AG10803 (cell line): ENCODE results near the gene RHCG.
"Not testable (repeated sequence)": the region's sequence is repeated elsewhere in the genome, so short reads cannot be mapped to it uniquely, and the experiment has no call there.

Experiments used
- DNase-seq: peaks from one replicate; pipeline ENCODE4 v3.0.0; 2010; ENCODE audit warnings: low read depth
- H3K4me3 ChIP-seq: 2 replicates; pipeline ENCODE4 v1.5.1; 2011; ENCODE audit warnings: mild to moderate bottlenecking, low read length, control low read depth
- TF ChIP-seq, protein P1 (sequence below): conservative IDR thresholded peaks from 2 replicates; pipeline ENCODE4 v1.5.1; 2011; ENCODE audit warnings: mild to moderate bottlenecking, low read length, control low read depth, inconsistent platforms

Gene RHCG

DNA sequence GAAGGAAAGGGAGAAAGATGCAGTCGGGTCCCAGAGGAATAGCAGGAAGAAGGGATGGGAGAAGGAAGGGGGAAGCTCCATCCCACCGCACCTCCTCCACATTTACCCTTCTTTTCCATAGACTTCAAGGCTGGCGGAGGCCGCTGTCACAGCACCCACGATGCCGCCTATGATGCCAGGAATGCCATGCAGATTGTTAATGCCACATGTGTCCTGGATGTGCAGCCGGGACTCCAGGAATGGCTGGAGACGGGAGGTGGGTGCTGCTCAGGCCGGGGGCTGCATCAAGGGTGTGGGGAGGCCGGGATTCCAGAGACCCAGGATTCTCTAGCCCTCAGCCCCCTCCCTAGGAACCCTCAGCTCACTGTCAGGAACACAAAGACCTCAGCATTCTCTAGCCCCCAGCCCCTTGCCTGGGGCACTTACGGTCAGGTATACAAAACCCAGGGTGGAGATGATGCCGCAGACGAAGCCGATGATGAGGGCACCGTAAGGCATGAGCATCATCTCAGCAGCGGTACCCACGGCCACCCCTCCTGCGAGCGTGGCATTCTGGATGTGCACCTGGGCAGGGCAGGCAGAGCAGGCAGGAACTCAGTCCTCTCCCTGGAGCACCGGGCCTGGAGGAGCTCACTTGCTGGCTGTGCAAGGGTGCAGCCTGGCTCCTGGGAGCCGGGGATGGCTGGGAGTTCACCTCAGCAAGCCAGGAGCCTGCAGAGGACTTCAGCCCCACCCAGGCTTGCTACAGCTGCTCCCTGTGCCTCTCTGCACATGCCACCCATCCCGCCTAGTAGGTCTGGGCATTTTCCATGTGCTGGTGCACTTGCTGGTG, 18.8 kb downstream of the RHCG start:
- no peak for DNase-seq
- no peak overlapping the region for H3K4me3 ChIP-seq
- TF ChIP-seq, protein P1, sequence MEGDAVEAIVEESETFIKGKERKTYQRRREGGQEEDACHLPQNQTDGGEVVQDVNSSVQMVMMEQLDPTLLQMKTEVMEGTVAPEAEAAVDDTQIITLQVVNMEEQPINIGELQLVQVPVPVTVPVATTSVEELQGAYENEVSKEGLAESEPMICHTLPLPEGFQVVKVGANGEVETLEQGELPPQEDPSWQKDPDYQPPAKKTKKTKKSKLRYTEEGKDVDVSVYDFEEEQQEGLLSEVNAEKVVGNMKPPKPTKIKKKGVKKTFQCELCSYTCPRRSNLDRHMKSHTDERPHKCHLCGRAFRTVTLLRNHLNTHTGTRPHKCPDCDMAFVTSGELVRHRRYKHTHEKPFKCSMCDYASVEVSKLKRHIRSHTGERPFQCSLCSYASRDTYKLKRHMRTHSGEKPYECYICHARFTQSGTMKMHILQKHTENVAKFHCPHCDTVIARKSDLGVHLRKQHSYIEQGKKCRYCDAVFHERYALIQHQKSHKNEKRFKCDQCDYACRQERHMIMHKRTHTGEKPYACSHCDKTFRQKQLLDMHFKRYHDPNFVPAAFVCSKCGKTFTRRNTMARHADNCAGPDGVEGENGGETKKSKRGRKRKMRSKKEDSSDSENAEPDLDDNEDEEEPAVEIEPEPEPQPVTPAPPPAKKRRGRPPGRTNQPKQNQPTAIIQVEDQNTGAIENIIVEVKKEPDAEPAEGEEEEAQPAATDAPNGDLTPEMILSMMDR = no peak

DNA sequence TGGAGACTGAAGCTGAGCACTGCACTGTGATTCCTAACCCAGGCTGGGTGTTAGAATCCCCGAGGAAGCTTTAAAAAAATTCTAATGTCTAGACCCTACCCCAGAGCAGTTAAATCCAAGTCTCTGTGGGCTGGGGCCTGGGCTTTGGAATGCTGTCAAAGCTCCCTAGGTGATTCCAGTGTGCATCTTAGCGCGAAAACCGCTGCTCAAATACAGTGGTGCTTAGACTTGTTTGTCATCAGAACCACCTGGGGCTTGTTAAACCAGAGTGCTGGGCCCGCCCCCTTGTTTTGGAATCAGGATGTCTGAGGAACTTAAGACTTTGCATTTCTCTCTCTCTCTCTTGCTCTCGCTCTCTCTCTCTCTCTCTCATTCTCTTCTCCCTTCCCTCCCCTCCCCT, 20.7 kb downstream of the RHCG start:
- no peak overlapping the region for H3K4me3 ChIP-seq
- TF ChIP-seq, protein P1 = no peak
- no peak for DNase-seq

DNA sequence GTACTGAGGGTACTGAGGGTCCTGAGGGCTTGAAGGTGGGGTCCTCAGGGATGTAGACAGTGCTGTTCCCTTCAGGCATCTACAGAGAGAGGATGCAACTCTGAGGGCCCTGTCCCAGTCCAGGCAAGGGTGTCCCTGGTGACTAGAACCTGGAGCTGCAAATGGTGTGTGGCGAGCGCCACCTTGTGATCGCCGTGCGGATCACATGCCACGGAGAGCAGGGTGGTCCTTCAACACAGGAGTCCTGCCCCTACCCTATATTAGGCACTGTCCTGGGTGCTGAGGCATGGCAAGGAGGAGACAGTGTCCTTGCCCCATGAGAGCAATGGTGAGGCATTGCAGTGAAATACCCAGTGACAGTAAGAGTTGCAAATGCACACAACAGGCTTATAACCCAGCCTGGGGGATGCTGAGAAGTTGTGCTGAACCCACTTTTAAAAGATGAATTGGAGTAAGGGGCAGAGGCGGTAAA, 23.6 kb downstream of the RHCG start:
- H3K4me3 ChIP-seq = no peak overlapping the region
- peak; percentile 33 for DNase-seq
- TF ChIP-seq, protein P1 = peak; percentile 70

DNA sequence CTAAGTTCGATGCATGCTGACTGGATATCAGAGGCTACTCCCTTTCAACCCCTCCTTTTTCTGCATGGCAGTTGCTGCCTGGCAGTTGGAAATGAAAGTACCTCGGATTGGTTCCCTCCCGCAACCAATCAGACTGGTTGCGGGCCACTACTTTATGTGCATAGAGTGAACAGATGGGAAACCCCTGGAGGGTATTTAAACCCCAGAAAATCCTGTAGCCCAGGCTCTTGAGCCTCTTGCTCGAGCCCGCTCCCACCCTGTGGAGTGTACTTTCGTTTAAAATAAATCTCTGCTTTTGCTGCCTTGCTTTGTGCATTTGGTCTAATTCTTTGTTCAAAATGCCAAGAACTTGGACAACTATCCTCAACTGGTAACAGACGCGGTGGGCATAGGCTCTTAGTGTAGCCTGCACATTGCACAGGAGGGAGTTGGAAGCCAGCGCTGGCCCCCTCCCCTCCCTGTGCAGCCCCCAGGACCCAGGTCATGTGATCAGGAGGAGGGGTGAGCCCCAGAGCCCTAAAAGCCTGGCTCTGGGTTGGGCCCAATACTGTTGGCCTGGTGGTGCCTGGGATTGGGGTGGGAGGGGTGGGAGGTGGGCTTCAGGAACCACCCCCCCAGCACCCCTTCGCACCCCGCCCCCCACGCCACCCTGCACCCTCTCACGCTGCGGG, 26.8 kb downstream of the RHCG start:
- H3K4me3 ChIP-seq = no peak overlapping the region
- no peak for DNase-seq
- TF ChIP-seq, protein P1 = no peak

DNA sequence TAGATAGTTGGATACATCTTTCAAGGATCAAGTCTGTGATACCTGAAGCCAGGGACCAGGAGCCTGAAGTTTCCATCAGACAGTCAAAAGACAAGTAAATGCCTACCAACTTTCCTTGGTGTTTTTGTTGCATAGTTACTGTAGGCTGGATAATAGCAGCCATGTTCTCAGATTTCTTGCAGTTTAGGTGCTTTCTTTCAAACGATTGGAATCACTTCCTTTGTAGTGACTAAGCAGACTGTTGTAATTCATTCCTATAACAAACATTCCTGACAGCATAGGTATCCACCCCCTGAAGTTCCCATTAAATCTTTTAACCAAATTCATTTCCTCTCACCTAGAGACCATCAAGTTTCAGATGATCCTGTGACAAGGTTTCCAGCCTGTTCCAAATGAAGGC, 27.6 kb downstream of the RHCG start:
- H3K4me3 ChIP-seq, DNase-seq: not testable (repeated sequence)

DNA sequence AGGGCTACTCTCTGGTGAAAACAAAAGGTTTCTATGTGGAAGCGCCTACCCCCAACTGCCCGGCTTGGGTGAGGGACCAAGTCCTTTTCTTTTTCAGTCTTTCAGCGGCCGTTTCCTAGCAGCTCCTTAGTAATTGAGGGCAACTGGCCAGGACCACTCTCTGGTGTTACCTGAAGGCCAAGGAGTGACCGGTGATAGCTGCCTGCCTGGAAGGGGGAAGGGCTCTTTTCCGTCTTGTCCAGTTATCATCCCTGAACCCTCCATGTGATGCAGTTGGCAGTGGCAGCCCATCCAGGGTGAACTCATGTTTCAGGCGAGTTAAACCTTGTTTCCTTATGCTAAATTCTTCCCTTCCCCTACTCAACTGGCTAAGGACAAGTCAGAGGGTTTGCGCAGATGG, 33.3 kb downstream of the RHCG start:
- TF ChIP-seq, protein P1 = no peak
- DNase-seq = no peak
- no peak overlapping the region for H3K4me3 ChIP-seq

DNA sequence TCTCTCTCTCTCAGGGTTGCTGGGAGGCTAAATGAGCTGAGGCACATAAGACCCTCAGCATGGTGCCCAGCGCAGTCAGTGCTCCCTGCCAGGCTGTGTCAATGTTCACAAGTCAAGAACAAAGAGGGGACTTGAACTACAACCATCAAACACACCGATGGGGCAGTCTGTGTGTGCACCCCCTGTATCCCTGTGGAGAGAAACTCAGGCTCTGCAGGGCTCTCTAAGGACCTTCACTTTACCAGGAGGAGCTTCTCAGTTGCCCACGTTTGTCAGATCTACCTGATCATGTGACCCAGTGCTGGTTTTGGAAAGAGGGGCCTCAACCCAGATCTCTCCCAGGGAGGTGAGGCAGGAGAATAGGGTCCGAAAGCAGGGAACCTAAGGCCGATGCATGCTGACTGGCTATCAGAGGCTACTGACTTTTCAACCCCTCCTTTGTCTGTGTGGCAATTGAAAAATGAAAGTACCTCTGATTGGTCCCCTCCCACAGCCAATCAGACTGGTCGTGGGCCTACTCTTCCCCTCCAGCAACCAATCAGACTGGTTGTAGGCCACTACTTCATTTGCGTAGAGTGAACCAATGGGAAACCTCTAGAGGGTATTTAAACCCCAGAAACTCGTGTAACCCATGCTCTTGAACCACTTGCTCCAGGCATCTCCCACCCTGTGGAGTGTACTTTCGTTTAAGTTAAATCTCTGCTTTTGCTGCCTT, 34.0 kb downstream of the RHCG start:
- H3K4me3 ChIP-seq = no peak overlapping the region
- DNase-seq = peak; percentile 29
- TF ChIP-seq, protein P1 = no peak
